AG04450 (cell line): ENCODE results near the gene NLGN1. TPM values are rescaled to one million over a fixed set of nuclear protein-coding genes. Genes with fewer than 3 reads are reported as not detected.

ENCODE experiments used
- CTCF ChIA-PET: fragments of 300-600, 350-600 bp; formaldehyde crosslinking; extraction: SDS; loops from one replicate; lab custom pipeline; 2022; ENCODE audit warnings: antibody characterized with exemption, inconsistent platforms; lab: Charles Lee
- POLR2A ChIA-PET: fragments of 350-600 bp; formaldehyde crosslinking; extraction: SDS; loops from one replicate; lab custom pipeline; 2021; ENCODE audit warnings: antibody characterized with exemption, inconsistent platforms; lab: Yijun Ruan, JAX
- DNase-seq: peaks from one replicate; pipeline ENCODE4 v3.0.0-alpha.2; 2011; ENCODE audit warnings: low read depth, low spot score
- H3K27ac ChIP-seq: one replicate; pipeline ENCODE4 v1.5.1; 2012; ENCODE audit warnings: low read depth, low read length, control low read depth
- H3K27me3 ChIP-seq: one replicate; pipeline ENCODE4 v1.6.0; 2012; ENCODE audit warnings: low read length; ENCODE audit not compliant: control insufficient read depth, insufficient read depth
- H3K4me3 ChIP-seq: 2 replicates; pipeline ENCODE4 v1.5.1; 2011; ENCODE audit warnings: mild to moderate bottlenecking, low read depth, low read length, control low read depth
- H3K9me3 ChIP-seq: 2 replicates; pipeline ENCODE4 v1.5.1; 2012; ENCODE audit warnings: low read length; ENCODE audit not compliant: control insufficient read depth, insufficient read depth
- polyA plus RNA-seq: library from polyadenylated mRNA; depleted of rRNA; stranded (reverse); fragments of >200 nt; gene quantifications from 2 replicates; pipeline ENCODE4 v1.2.3, GENCODE V29; 2011
- small RNA-seq: library from RNA; depleted of rRNA; stranded (forward); fragments of <200 nt; gene quantifications from one replicate; pipeline ENCODE3, GENCODE V24; 2012; ENCODE audit warnings: low read depth; ENCODE audit not compliant: insufficient read length
- TF ChIP-seq, protein P1 (sequence below): IDR thresholded peaks from 2 replicates; pipeline ENCODE4 v1.5.1; 2011; ENCODE audit warnings: low read depth, low read length, control low read depth, inconsistent platforms

Gene NLGN1
- polyA plus RNA-seq, 1 experiment, result 1.7 TPM

DNA sequence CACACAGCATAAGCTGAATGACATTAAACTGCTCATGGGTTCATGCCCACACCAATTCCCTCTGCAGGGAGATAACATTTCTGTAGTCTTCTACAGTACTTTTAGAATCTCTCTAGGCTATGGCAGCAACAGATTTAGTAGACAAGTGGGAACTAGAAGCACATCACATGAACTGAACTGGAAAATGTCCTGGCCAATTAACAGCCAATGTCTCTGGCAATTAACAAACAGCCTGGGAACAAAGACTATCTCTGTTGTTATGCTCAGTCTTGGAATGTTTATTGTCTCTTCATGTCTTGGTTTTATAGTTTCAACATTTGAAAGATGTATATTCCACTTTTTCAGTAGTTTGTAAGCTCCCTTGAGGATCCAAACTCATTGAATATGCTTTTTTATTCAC, 938.4 kb downstream of the NLGN1 start:
- Histone ChIP-seq H3K4me3 (no peak overlapping the region), H3K27me3 (no peaks in the 10 kb centered on the region), H3K27ac (no peak overlapping the region), H3K9me3 (no peaks in the 10 kb centered on the region)
- TF ChIP-seq, protein P1, sequence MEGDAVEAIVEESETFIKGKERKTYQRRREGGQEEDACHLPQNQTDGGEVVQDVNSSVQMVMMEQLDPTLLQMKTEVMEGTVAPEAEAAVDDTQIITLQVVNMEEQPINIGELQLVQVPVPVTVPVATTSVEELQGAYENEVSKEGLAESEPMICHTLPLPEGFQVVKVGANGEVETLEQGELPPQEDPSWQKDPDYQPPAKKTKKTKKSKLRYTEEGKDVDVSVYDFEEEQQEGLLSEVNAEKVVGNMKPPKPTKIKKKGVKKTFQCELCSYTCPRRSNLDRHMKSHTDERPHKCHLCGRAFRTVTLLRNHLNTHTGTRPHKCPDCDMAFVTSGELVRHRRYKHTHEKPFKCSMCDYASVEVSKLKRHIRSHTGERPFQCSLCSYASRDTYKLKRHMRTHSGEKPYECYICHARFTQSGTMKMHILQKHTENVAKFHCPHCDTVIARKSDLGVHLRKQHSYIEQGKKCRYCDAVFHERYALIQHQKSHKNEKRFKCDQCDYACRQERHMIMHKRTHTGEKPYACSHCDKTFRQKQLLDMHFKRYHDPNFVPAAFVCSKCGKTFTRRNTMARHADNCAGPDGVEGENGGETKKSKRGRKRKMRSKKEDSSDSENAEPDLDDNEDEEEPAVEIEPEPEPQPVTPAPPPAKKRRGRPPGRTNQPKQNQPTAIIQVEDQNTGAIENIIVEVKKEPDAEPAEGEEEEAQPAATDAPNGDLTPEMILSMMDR, result no peak
- ChIA-PET POLR2A (no interaction called here), CTCF (interaction anchor here (0.6 kb wide), 1 partner anchor 25 kb away, joined by 4 read pairs; no protein-coding TSS in a partner anchor)
- DNase-seq, result no peak

Small RNA genes lying within 50 kb of the gene (small RNA-seq; reads per million reads assigned to genes)
- gene RN7SKP234, result not detected
